Muscle of leg (tissue), 11 donors: ENCODE measurements around the gene SYTL1. TPM values are rescaled to one million over a fixed set of nuclear protein-coding genes. Genes with fewer than 3 reads are reported as not detected.
"Not testable (repeated sequence)": the region's sequence is repeated elsewhere in the genome, so short reads cannot be mapped to it uniquely, and the experiment has no call there.

Experiments used
- DNase-seq: peaks from one replicate; pipeline ENCODE4 v3.0.0; 2013
- H3K27ac ChIP-seq: one replicate; pipeline ENCODE4 v1.5.1; 2013; ENCODE audit warnings: mild to moderate bottlenecking, low read length, control low read depth
- H3K27me3 ChIP-seq: one replicate; pipeline ENCODE4 v1.6.1; 2013; ENCODE audit warnings: low read length; ENCODE audit not compliant: control insufficient read depth, insufficient read depth
- H3K36me3 ChIP-seq: one replicate; pipeline ENCODE4 v1.6.1; 2013; ENCODE audit warnings: low read length; ENCODE audit not compliant: control insufficient read depth, insufficient read depth
- H3K4me1 ChIP-seq: one replicate; pipeline ENCODE4 v1.6.1; 2013; ENCODE audit warnings: low read length; ENCODE audit not compliant: control insufficient read depth, insufficient read depth
- H3K4me3 ChIP-seq: one replicate; pipeline ENCODE4 v1.5.1; 2013; ENCODE audit warnings: low read length, control low read depth
- H3K9me3 ChIP-seq: replicated peaks from 2 replicates; pipeline ENCODE4 v1.6.1; 2013; ENCODE audit warnings: low read depth, low read length; ENCODE audit not compliant: control insufficient read depth
- WGBS: methylation state at CpG from one replicate; pipeline ENCODE4 v1.1.5; 2013; ENCODE audit warnings: missing lambda C conversion rate; ENCODE audit not compliant: insufficient coverage; 5-methylcytosine and 5-hydroxymethylcytosine counted together
- polyA plus RNA-seq, 8 donors: library from polyadenylated mRNA; unstranded; fragments of 120-200 nt; gene quantifications; one replicate each; pipeline versions ENCODE4 v1.2.1 to v1.2.3, GENCODE V29; 2013; ENCODE audit warnings: inconsistent platforms in 1 of 8, low replicate concordance in 1 of 8; ENCODE audit not compliant: insufficient read length in 8 of 8, insufficient read depth in 1 of 8
- total RNA-seq: library from RNA; stranded (reverse); fragments of 120-200 nt; gene quantifications from one replicate; pipeline ENCODE4 v1.2.4, GENCODE V29; 2013

Gene SYTL1
- total and polyA plus RNA-seq, 9 donors = 0.62 to 4.8 (median 1.2) TPM

DNA sequence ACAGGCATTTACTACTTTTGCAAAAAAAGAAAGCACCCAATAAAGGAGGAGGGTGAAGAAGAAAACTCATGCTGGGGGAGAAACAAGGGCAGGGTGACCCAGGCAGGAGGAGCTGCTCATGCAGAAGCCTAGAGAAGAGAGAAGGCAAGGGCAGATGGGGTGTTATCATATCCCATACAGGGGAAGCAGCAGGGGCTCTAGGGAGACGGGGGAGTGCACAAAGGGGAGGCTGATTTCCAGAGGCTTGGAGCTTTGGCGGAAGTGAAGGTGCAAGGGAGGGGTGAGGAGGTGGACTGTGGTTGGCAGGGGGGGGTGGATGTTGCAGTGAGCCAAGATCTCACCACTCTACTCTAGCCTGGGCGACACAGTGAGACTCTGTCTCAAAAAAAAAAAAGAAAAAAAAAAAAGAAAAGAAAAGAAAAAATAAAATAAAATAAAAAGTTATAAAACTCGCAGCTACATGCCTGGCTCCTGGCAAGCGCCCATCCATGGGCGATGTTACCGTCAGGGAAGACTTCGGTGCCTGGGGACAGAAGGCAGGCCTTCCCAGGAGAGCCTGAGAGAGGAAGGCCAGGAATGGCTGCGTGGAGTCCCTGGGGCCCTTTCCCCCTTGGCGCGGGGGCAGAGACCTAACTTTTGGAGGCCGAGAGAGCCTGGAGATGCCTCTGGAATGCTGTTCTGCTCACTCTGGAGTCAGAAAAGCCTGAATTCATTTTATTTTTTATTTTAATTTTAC, 36.1 kb downstream of the SYTL1 start:
- Histone ChIP-seq H3K27me3 (peaks cover 2% of the 10 kb centered on the region), H3K9me3 (no peaks in the 10 kb centered on the region), H3K4me3 (no peak overlapping the region), H3K27ac (no peak overlapping the region), H3K4me1 (peaks cover 15% of the 10 kb centered on the region), H3K36me3 (no peaks in the 10 kb centered on the region)
- 80% methylated on average over 6 of the region's 12 CpGs for WGBS
- DNase-seq = no peak

DNA sequence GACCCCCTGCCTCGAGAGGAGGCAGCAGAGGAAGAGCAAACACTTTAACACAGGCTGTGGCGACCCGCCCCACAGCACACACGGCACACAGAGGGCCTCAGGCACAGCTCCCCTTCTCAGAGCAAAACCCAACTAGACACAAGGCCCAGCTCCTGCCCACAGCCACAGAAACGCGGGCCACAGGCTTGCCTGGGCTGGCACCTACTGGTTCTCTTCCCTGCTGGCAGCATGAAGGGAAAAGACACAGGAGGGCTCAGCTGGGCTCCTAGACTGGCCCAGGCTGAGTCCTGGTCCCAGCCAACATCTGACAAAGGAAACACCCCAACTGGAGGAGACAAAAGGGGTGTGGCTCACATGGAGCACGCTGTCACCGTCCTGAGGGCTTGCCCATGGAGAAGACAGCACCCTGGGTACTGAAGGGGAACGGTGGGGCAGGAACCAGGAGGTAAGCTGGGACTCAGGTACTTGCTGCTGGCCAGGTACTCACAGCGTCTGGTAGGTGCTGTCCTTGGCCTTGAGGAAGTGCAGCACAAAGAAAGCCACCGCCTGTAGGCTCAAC, 37.8 kb downstream of the SYTL1 start:
- Histone ChIP-seq H3K4me3 (no peak overlapping the region), H3K27me3 (no peaks in the 10 kb centered on the region), H3K4me1 (peaks cover 15% of the 10 kb centered on the region), H3K36me3 (no peaks in the 10 kb centered on the region), H3K27ac (no peak overlapping the region), H3K9me3 (no peaks in the 10 kb centered on the region)
- WGBS = 73% methylated on average over 10 of the region's 11 CpGs
- DNase-seq = no peak

DNA sequence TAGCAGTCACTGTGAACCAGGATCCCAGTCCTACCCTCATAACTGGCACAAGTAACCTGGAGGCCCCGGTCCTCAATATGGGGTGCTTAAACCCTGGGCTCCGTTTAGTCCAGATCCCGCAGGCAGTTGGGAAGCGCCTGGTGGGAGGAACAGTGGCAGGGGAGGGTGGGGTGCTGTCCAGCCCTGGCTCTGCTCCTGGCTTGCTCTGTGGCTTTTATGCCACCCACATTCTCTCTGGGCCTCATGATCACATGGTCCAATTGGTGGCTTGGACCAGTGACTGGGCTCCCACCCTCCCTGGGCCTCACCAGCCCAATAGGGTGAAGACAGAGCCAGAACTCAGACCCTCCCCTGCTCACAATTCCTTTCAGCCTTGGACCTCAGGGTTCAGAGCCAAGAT, 38.4 kb downstream of the SYTL1 start:
- Histone ChIP-seq H3K27ac (no peak overlapping the region), H3K27me3 (no peaks in the 10 kb centered on the region), H3K4me1 (peaks cover 15% of the 10 kb centered on the region), H3K9me3 (no peaks in the 10 kb centered on the region), H3K36me3 (no peaks in the 10 kb centered on the region), H3K4me3 (no peak overlapping the region)
- no CpG with 5 or more reads among the region's 4 CpGs for WGBS
- DNase-seq = no peak

DNA sequence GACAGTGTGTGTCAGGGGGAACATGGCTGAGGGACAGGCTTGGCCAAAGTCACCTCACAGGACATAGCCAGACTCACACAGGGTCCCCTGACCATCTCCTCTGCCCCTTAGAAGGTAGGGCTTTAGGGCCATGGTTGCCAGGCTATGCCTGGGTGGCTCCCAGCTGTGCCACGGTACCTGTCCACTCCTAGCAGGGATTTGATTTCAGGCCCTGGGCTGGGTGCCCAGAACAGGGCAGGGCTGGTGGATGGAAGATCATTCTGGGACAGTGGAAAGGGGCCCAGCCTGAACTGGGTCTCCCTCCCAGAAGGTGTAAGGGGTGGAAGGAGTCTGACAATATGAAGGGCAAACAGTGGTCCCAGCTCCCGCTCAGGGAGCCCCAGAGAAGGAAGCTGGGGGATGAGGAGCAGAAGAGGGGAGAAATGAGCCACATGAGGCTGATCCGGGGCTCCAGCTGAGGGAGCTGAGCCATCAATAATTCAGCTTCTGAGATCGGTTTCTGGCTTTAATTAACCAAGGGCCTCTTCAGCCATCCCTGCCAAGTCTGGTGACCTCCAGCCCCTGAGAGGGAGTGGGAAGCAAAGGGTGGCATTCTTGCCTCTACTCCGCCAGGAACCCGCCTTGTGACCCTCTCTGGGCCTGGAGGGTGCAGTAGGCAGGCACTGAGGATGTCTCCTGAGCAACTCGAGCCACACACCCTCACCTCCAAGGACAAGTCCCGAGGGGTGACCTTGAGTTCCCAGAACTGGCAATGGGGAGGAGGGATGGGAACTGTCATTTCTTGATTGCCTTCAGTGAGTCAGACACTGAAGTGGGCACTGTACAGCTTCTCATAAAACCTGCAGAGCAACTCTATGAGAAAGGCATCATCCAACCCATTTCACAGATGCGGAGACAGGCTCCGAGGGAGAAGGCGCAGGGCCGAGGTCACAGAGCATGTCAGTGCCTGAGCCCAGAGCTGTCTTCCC, 39.2 kb downstream of the SYTL1 start:
- no peak for DNase-seq

DNA sequence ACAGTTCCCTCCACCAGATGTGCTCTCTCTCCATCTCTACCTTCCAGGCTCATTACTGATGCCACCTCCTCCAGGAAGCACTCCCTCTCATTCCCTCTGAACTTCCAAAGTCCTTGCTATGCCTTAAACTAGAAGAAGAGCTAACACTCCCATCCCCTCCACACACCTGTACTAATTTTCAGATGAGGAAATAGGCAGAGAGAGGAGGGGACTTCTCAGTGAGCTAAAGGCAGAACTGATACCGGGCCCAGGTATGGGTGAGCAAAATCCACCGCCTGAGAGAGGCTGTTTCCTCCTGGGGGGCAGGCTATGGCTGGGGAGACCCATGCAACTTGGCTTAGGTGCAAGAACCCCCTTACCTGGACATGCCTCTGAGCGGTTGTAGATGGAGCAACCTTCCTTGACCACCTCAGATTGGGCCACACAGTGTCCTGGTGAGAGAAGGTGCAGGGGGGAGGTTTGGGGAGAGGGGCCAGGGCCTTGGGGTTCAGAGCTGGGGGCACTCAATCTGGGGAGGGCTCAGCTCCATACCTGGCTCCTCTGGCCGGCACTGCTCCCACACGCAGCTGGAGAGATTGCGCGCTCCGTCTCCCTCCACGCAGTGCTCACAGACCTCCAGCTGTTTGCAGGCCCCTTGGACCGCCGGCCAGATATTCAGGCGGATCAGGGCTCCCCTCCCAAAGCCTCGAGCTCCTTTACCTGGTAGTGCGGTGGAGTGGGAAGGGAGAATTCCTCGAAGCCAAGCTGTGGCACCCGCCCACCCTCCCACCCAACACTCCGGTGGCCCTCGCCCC, 40.3 kb downstream of the SYTL1 start:
- H3K9me3 ChIP-seq = no peaks in the 10 kb centered on the region
- DNase-seq = no peak
- no peak overlapping the region for H3K4me3 ChIP-seq
- H3K4me1 ChIP-seq = peaks cover 11% of the 10 kb centered on the region
- H3K27me3 ChIP-seq = no peaks in the 10 kb centered on the region
- H3K36me3 ChIP-seq = no peaks in the 10 kb centered on the region
- no peak overlapping the region for H3K27ac ChIP-seq
- 100% methylated on average over 2 of the region's 18 CpGs for WGBS

More for the DNA sequence above, 39.2 kb downstream of the SYTL1 start:
- no peak overlapping the region for H3K4me3 ChIP-seq
- 25% methylated on average over 2 of the region's 12 CpGs for WGBS
- H3K27ac ChIP-seq = no peak overlapping the region
- H3K4me1 ChIP-seq = peaks cover 14% of the 10 kb centered on the region
- no peaks in the 10 kb centered on the region for H3K36me3 ChIP-seq
- no peaks in the 10 kb centered on the region for H3K9me3 ChIP-seq
- no peaks in the 10 kb centered on the region for H3K27me3 ChIP-seq

DNA sequence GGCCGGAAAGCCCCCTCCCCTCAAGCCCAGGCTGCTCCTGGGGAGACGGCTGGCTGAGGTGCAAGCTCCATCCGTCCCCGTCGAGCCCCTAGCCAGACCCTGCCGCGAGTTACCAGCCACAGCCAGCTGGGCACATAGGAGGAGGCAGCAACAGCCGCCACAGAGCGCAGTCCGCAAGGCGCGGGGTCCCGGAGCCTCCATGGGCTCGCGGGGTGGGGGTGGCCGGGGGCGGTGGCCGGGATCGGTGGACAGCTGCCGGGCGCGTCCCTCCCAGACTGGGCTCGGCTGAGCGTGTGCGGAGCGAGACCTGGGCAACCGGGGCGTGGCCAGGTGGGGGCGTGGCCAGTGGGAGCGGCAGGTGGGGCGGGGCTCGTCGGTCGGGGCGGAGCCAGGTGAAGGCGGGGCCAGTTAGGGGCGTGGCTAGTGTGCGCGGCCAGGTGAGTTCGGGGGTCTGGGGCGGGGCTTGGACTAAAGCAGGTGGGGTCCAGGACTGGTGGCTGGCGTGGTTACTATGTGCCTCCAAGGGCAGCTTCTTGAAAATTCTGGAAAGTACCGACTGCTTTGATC, 41.3 kb downstream of the SYTL1 start, which contains the start of gene CD164L2:
Gene CD164L2, minus strand, starts transcription at position 295 of the 567 bp plus-strand sequence. Its CDS starts 94 bp downstream, at position 201.
- no peaks in the 10 kb centered on the region for H3K36me3 ChIP-seq
- WGBS = 6% methylated on average over 42 of the region's 43 CpGs
- no peak for DNase-seq
- H3K4me1 ChIP-seq = peaks cover 11% of the 10 kb centered on the region
- no peaks in the 10 kb centered on the region for H3K9me3 ChIP-seq
- H3K27ac ChIP-seq = no peak within 1 kb of the TSS
- no peaks in the 10 kb centered on the region for H3K27me3 ChIP-seq
- no peak within 1 kb of the TSS for H3K4me3 ChIP-seq

DNA sequence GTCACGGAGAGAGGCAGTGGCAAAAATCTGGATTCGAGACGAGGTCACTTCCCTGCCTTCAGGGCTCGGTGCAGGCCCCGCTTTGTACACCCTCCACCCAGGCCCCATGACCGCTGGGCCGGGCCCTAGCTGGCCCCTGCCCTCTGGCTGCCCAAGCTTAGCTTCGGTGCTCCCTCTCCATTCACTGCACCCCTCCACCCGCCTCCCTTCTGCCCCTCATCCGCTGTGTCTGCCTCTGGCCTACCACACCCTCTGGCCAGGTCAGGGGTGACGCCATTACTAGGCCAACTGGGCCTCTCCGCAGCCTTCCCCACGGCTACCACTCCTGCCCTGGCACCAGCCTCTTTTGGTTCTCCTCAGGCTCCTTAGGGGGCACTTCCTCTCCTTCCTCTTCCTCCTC, 41.8 kb downstream of the SYTL1 start:
- DNase-seq = no peak
- Histone ChIP-seq H3K36me3 (no peaks in the 10 kb centered on the region), H3K9me3 (no peaks in the 10 kb centered on the region), H3K4me3 (no peak overlapping the region), H3K27ac (no peak overlapping the region), H3K4me1 (peaks cover 11% of the 10 kb centered on the region), H3K27me3 (peaks cover 2% of the 10 kb centered on the region)
- WGBS = 84% methylated on average over 13 of the region's 13 CpGs

DNA sequence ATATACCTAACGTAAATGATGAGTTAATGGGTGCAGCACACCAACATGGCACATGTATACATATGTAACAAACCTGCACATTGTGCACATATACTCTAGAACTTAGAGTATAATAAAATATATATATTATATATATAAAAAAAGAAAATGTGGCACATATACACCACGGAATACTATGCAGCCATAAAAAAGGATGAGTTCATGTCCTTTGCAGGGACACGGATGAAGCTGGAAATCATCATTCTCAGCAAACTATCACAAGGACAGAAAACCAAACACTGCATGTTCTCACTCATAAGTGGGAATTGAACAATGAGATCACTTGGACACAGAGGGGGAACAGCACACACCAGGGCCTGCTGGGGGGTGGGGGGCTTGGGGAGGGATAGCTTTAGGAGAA, 43.0 kb downstream of the SYTL1 start:
- not testable (repeated sequence) for H3K27me3 ChIP-seq, H3K36me3 ChIP-seq, H3K27ac ChIP-seq, H3K4me3 ChIP-seq, H3K9me3 ChIP-seq, DNase-seq
- WGBS = no CpG with 5 or more reads among the region's 3 CpGs
- peaks cover 11% of the 10 kb centered on the region for H3K4me1 ChIP-seq

DNA sequence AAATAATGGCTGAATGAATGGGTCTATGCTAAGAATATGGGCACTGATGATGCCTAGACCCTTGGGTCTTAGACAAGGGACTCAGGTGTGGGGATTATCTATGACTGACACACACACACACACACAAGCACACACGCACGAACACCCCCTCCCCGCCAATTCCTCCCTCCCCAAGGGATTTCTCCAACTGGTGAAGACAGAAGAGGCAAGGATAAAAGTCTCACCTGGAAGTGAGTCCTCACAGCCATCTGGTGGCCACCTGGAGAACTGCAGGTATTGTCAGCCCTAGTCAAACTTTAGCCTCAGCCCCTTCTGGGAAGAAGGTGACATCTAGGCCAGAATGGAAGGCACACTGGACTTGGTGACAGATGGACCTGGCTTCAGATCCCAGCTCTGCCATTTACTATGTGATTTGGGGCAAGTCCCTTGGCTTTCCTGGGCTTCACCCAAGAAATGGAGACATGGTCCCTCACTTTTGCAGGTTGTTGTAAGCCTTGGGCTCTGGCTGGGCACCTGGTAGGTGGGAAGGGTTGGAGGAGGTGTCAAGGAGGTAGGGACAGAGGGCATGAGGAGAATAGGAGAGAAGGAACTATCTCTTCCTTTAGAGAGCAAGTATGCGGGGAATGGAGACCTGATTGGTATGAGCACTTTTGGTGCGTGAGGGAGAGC, 46.6 kb downstream of the SYTL1 start:
- 25% methylated on average over 4 of the region's 5 CpGs for WGBS
- no peaks in the 10 kb centered on the region for H3K9me3 ChIP-seq
- DNase-seq = no peak
- H3K27me3 ChIP-seq = peaks cover 11% of the 10 kb centered on the region
- no peaks in the 10 kb centered on the region for H3K36me3 ChIP-seq
- H3K4me3 ChIP-seq = no peak overlapping the region
- H3K4me1 ChIP-seq = peaks cover 23% of the 10 kb centered on the region
- H3K27ac ChIP-seq = no peak overlapping the region
